GM19099 (cell line): ENCODE measurements around the gene SEPTIN11.

Source experiments
- POLR2A ChIP-seq: IDR thresholded peaks from 3 replicates; pipeline ENCODE4 v1.6.1; 2011; ENCODE audit warnings: low read depth; ENCODE audit not compliant: insufficient read length; ENCODE audit errors: extremely low read depth

SEPTIN11 gene

GRCh38 chr4:76963131-76963750 is 13.7 kb downstream of the SEPTIN11 start:
- no peak for TF ChIP-seq POLR2A

GRCh38 chr4:76964769-76965168 is 15.2 kb downstream of the SEPTIN11 start:
- TF ChIP-seq POLR2A: no peak

- TF ChIP-seq POLR2A: no peak
Measured at GRCh38 chr4:76965866-76966579, 16.5 kb downstream of the SEPTIN11 start.

GRCh38 chr4:76968937-76969336 is 19.4 kb downstream of the SEPTIN11 start:
- TF ChIP-seq POLR2A: no peak

GRCh38 chr4:76969495-76969894 is 19.9 kb downstream of the SEPTIN11 start:
- TF ChIP-seq POLR2A: no peak

GRCh38 chr4:76969941-76970529 is 20.5 kb downstream of the SEPTIN11 start:
- TF ChIP-seq POLR2A: no peak

GRCh38 chr4:76972306-76972705 is 22.8 kb downstream of the SEPTIN11 start:
- no peak for TF ChIP-seq POLR2A

- no peak for TF ChIP-seq POLR2A
Measured at GRCh38 chr4:76974150-76974549, 24.6 kb downstream of the SEPTIN11 start.

GRCh38 chr4:76977113-76977512 is 27.6 kb downstream of the SEPTIN11 start:
- no peak for TF ChIP-seq POLR2A

GRCh38 chr4:76977736-76978350 is 28.3 kb downstream of the SEPTIN11 start:
- TF ChIP-seq POLR2A: no peak

GRCh38 chr4:76979236-76979635 is 29.7 kb downstream of the SEPTIN11 start:
- no peak for TF ChIP-seq POLR2A

GRCh38 chr4:76980261-76980660 is 30.7 kb downstream of the SEPTIN11 start:
- no peak for TF ChIP-seq POLR2A

- no peak for TF ChIP-seq POLR2A
Measured at GRCh38 chr4:76981644-76982043, 32.1 kb downstream of the SEPTIN11 start.

- no peak for TF ChIP-seq POLR2A
Measured at GRCh38 chr4:76982638-76983584, 33.4 kb downstream of the SEPTIN11 start.

GRCh38 chr4:76984127-76984526 is 34.6 kb downstream of the SEPTIN11 start:
- TF ChIP-seq POLR2A: no peak
